DND-41 (cell line): Measurements from ENCODE around the gene PTPRD.

Experiments used
- EZH2 ChIP-seq: IDR thresholded peaks from 3 replicates; pipeline ENCODE4 v1.6.1; 2012; ENCODE audit warnings: borderline replicate concordance, low read depth, mild to moderate bottlenecking, moderate library complexity, low read length, inconsistent platforms; ENCODE audit not compliant: severe bottlenecking
- TF ChIP-seq, protein P1 (sequence below): IDR thresholded peaks from 2 replicates; pipeline ENCODE4 v1.5.1; 2012; ENCODE audit warnings: borderline replicate concordance, low read length, moderate library complexity, mild to moderate bottlenecking; ENCODE audit not compliant: poor library complexity, severe bottlenecking; ENCODE audit errors: extremely low read depth

DNA sequence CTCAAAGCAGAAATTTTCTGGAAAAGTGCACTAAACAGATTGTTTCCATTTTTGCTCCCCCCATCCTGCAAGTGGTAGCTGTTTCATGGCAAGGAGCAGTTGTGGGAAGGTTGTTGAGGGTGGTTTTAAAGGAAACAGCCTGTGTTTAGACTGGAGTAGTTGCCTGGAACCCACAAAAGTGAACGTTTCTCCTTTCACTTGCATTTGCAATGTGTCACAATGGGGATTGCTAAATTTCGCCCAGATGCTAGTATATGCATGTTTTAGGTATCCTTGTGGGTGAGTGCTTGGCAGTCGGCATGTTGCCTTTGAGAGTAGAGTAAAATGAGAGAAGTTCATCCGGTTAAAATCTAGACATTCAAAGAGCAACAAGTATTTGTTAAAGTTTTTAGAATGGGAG, 1713.3 kb downstream of the PTPRD start:
- TF ChIP-seq, protein P1, sequence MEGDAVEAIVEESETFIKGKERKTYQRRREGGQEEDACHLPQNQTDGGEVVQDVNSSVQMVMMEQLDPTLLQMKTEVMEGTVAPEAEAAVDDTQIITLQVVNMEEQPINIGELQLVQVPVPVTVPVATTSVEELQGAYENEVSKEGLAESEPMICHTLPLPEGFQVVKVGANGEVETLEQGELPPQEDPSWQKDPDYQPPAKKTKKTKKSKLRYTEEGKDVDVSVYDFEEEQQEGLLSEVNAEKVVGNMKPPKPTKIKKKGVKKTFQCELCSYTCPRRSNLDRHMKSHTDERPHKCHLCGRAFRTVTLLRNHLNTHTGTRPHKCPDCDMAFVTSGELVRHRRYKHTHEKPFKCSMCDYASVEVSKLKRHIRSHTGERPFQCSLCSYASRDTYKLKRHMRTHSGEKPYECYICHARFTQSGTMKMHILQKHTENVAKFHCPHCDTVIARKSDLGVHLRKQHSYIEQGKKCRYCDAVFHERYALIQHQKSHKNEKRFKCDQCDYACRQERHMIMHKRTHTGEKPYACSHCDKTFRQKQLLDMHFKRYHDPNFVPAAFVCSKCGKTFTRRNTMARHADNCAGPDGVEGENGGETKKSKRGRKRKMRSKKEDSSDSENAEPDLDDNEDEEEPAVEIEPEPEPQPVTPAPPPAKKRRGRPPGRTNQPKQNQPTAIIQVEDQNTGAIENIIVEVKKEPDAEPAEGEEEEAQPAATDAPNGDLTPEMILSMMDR: no peak
- TF ChIP-seq EZH2: no peak
